H1 (cell line): ENCODE measurements around the gene MACROD2. TPM values are rescaled to one million over a fixed set of nuclear protein-coding genes. Genes with fewer than 3 reads are reported as not detected.

Experiments used
- GTF2F1 ChIP-seq: IDR thresholded peaks from 2 replicates; pipeline ENCODE4 v1.6.1; 2012; ENCODE audit warnings: low read depth, low read length, improper control_type of control experiment, borderline replicate concordance
- RFX5 ChIP-seq: IDR thresholded peaks from 2 replicates; pipeline ENCODE4 v1.6.1; 2011; ENCODE audit warnings: low read depth, low read length, improper control_type of control experiment, borderline replicate concordance
- polyA plus RNA-seq, 7 experiments: library from polyadenylated mRNA; depleted of rRNA in 3 of 7; stranded (reverse) in 5 of 7; unstranded in 2 of 7; fragments of >200 nt in 5 of 7; fragments of 200-250 nt in 2 of 7; gene quantifications; 1 replicate in 5 of 7; 2 replicates in 1 of 7; 4 replicates in 1 of 7; pipeline versions ENCODE4 v1.2.1 to v1.2.3, GENCODE V29; 2011 to 2013; ENCODE audit warnings: missing spikeins in 2 of 7, mixed read lengths in 2 of 7
- total RNA-seq: library from RNA; stranded (reverse); fragmentation: NEBNext Ultra II Directional; extraction: Animal tissue kit (Norgen Biotek cat#: 25700); gene quantifications from 2 replicates; pipeline ENCODE4 v1.2.1, GENCODE V29; 2021
- TF ChIP-seq, protein P1 (sequence below): IDR thresholded peaks from 2 replicates; pipeline ENCODE4 v1.6.1; 2012; ENCODE audit warnings: inconsistent platforms

The MACROD2 gene
- total and polyA plus RNA-seq, 2 of the 8 experiments (the other 6 are each of a cell fraction or from before 2014, with no cell fraction given): 0.70 to 3.9 TPM

DNA sequence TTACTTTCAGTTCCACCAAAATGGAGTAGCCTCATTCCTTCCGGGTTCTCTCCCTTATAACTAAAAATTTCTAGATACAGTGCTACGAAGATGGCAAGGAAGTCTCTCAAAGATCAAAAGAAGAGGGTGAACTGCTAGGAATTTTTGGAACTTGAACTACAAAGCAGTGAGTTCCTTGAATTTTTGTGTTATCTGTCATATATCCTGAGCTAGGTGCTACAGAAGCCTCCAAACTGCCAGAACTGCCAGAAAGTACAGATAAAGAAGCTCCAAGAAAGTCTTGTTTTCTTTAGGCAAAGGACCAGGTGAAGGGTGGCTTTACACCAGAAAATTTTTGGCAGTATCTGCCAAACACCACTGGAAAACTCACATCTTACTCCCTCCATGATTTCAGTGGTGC is 560.9 kb downstream of the MACROD2 start (continued):
- TF ChIP-seq GTF2F1 (no peak), RFX5 (no peak)
- TF ChIP-seq, protein P1, sequence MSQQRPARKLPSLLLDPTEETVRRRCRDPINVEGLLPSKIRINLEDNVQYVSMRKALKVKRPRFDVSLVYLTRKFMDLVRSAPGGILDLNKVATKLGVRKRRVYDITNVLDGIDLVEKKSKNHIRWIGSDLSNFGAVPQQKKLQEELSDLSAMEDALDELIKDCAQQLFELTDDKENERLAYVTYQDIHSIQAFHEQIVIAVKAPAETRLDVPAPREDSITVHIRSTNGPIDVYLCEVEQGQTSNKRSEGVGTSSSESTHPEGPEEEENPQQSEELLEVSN: no peak
